Activated CD8-positive, alpha-beta T cell treated with anti-CD3 and anti-CD28 coated beads for 36 hours (primary cell): ENCODE data around the gene EEPD1. TPM values are rescaled to one million over a fixed set of nuclear protein-coding genes. Genes with fewer than 3 reads are reported as not detected.

Source experiments
- ATAC-seq: fragments of 200-7000 bp; cut with Tn5 transposase; one replicate; pipeline ENCODE4 v1.10.0; 2021; ENCODE audit warnings: mild to moderate bottlenecking, moderate library complexity
- CTCF ChIA-PET: fragments of 350-600 bp; sonication (Branson Sonifier 250); formaldehyde crosslinking; loops from one replicate; lab custom pipeline; 2021; ENCODE audit warnings: antibody characterized with exemption; lab: Charles Lee
- POLR2A ChIA-PET: fragments of 350-600 bp; sonication (Branson Sonifier 250); formaldehyde crosslinking; loops from one replicate; lab custom pipeline; 2021; ENCODE audit warnings: antibody characterized with exemption; lab: Charles Lee
- DNase-seq: peaks from one replicate; pipeline ENCODE4 v3.0.0-alpha.2; 2020
- H3K27ac Mint-ChIP-seq: one replicate; pipeline ENCODE4 v1.8.0; 2021; ENCODE audit warnings: mild to moderate bottlenecking, mixed read lengths
- H3K27me3 Mint-ChIP-seq: one replicate; pipeline ENCODE4 v1.8.0; 2021; ENCODE audit warnings: mixed read lengths
- H3K36me3 Mint-ChIP-seq: one replicate; pipeline ENCODE4 v1.8.0; 2021; ENCODE audit warnings: low read depth, mixed read lengths
- H3K4me1 Mint-ChIP-seq: one replicate; pipeline ENCODE4 v1.8.0; 2021; ENCODE audit warnings: low read depth, mixed read lengths
- H3K4me3 Mint-ChIP-seq: one replicate; pipeline ENCODE4 v1.8.0; 2021; ENCODE audit warnings: mild to moderate bottlenecking, moderate library complexity, mixed read lengths
- H3K9me3 Mint-ChIP-seq: one replicate; pipeline ENCODE4 v1.8.0; 2021; ENCODE audit warnings: mixed read lengths
- intact Hi-C: fragments of 100-400 bp; cut with micrococcal nuclease; formaldehyde crosslinking; loops from one replicate; pipeline ENCODE4 v1.10.0; 2022
- total RNA-seq, 2 experiments: library from RNA; stranded (reverse); gene quantifications; one replicate each; pipeline ENCODE4 v1.2.3, GENCODE V29; 2021
- TF ChIP-seq, protein P1 (sequence below): fragments of 200-600 bp; IDR thresholded peaks from one replicate; pipeline ENCODE4 v1.8.0; 2022; ENCODE audit warnings: antibody characterized with exemption, mild to moderate bottlenecking

The EEPD1 gene
- total RNA-seq, 2 experiments from 2014 or later = 0.76 to 0.90 TPM

DNA sequence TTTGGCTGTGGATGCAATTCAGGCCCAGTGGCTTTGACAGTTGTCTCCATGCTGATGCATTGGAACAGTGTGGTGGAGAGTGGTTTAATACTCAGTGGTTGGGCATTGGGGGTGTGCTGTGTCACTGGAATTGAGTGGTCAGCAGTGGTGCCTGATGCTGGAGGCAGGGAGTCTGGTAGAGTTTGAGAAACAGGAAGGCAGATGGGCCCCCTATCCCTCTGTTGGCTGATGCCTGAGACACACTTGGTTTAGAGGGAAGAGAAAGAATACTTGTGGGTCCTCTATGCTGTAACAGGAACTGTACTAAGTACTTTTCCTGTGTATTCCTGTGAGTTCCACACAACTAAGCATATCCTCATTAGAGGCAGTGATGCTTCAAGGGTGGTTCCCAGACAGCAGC is 55.4 kb downstream of the EEPD1 start:
- Mint-ChIP-seq H3K36me3 (no peaks in the 10 kb centered on the region), H3K27me3 (no peaks in the 10 kb centered on the region), H3K9me3 (no peaks in the 10 kb centered on the region), H3K27ac (peak overlapping the region; percentile 21), H3K4me3 (no peak overlapping the region), H3K4me1 (peaks cover 25% of the 10 kb centered on the region)
- intact Hi-C loops = no loop called here
- ATAC-seq (no peak), DNase-seq (no peak)
- POLR2A ChIA-PET = no interaction called here
- TF ChIP-seq, protein P1, sequence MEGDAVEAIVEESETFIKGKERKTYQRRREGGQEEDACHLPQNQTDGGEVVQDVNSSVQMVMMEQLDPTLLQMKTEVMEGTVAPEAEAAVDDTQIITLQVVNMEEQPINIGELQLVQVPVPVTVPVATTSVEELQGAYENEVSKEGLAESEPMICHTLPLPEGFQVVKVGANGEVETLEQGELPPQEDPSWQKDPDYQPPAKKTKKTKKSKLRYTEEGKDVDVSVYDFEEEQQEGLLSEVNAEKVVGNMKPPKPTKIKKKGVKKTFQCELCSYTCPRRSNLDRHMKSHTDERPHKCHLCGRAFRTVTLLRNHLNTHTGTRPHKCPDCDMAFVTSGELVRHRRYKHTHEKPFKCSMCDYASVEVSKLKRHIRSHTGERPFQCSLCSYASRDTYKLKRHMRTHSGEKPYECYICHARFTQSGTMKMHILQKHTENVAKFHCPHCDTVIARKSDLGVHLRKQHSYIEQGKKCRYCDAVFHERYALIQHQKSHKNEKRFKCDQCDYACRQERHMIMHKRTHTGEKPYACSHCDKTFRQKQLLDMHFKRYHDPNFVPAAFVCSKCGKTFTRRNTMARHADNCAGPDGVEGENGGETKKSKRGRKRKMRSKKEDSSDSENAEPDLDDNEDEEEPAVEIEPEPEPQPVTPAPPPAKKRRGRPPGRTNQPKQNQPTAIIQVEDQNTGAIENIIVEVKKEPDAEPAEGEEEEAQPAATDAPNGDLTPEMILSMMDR = no peak
- CTCF ChIA-PET = interaction anchor here (1.1 to 1.2 kb wide), 2 partner anchors 33 to 83 kb away, joined by 3 to 4 read pairs; no protein-coding TSS in a partner anchor

DNA sequence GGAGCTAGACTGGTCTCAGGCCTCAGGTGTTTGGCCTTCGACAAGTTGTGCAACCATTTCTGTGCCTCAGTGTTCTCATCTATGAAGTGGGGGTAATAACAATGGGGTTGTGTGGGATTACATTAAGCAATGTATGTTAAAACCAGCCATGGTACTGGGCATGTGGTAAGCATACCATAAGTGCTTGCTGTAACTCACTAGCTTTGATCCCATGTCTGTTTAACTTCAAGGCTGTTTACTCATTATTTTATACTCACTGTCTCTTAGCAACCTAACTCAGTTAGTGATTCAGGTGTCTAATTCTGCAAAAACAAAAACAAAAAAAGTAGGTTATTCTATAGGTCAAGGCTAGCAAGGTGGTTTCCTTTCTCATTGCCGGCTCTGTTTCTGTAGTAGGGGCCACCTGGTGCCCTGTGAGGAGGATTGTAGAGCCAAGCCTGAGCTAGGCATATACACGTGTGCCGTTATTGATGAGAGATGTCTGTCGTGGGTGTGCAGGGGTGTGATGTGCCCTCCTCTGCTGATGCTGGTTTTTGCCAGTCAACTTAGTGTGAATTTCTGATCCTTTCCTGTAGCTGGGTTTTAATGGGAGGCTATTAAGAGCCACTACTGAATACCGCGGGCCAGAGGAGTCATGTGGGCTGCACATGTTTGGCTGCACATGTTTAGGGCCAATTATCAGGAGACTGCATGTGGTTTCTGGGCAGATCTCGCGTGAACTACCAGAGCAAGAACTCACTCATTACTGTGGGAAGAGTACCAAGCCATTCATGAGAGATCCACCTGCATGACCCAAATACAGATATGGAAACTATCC is 56.2 kb downstream of the EEPD1 start:
- intact Hi-C loops = no loop called here
- Mint-ChIP-seq H3K4me1 (peaks cover 25% of the 10 kb centered on the region), H3K9me3 (no peaks in the 10 kb centered on the region), H3K4me3 (no peak overlapping the region), H3K27me3 (no peaks in the 10 kb centered on the region), H3K36me3 (no peaks in the 10 kb centered on the region), H3K27ac (no peak overlapping the region)
- ChIA-PET POLR2A (interaction anchor here (0.7 to 1.0 kb wide), 2 partner anchors 9 to 68 kb away, joined by 3 to 4 read pairs; no protein-coding TSS in a partner anchor), CTCF (interaction anchor here (1.1 to 1.2 kb wide), 2 partner anchors 34 to 82 kb away, joined by 3 to 4 read pairs; no protein-coding TSS in a partner anchor)
- DNase-seq (no peak), ATAC-seq (peak; percentile 65)
- TF ChIP-seq, protein P1 = no peak

DNA sequence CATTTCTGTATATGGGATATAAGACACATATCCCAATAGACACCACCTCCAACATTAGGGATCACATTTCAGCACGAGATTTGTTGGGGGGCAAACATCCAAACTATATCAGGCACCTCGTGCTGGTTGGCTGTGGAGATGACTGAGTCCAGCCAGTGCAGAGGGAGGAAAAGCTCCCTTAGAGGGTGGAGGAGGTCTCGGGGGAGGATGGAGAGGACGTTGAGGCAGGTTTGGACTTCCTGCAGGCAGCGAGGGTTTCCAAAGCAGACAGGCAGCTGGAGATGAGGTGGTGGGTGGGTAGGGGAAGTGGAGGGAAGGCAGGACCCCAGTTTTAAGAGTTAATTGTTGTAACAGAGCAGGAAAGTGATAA is 56.7 kb downstream of the EEPD1 start:
- Mint-ChIP-seq H3K4me3 (no peak overlapping the region), H3K27ac (no peak overlapping the region), H3K4me1 (peaks cover 25% of the 10 kb centered on the region), H3K9me3 (no peaks in the 10 kb centered on the region), H3K36me3 (no peaks in the 10 kb centered on the region), H3K27me3 (no peaks in the 10 kb centered on the region)
- intact Hi-C loops = no loop called here
- no peak for DNase-seq
- CTCF ChIA-PET = interaction anchor here (1.2 kb wide), 1 partner anchor 34 kb away, joined by 3 read pairs; no protein-coding TSS in a partner anchor
- POLR2A ChIA-PET = interaction anchor here (0.7 to 1.0 kb wide), 2 partner anchors 10 to 67 kb away, joined by 3 to 4 read pairs; no protein-coding TSS in a partner anchor
- TF ChIP-seq, protein P1 = no peak
- ATAC-seq = no peak

DNA sequence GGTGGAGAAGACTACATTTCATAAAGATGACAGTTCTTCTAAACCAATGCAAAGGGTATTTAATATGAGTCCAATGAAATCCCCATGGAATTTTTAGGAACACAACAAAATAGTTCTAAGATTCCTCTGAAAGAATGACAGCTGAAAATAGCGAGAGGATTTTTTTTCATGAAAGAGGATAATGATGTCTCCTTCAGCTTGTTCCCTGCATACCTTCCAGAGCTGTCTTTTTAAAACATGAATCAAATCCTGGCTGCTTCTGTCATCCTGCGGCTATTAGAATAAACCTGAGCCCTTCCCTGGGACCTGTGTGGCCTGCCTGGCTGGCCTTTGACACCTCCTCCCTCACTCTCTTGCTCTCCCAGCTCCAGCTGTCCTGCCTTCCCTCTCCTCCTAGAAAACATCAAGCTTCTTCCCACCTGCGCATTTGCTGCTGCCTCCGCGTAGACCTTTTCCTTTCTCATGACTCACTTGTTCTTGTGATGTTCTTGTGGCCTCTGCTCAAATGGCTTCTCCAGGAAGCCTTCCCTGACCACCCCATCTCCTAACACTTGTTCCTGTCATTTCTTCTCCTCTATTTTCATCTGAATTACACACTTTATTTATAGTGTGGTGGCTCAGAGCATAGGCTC is 57.4 kb downstream of the EEPD1 start:
- ChIA-PET POLR2A (interaction anchor here (1.0 kb wide), 1 partner anchor 11 kb away, joined by 3 read pairs; no protein-coding TSS in a partner anchor), CTCF (no interaction called here)
- no peaks in the 10 kb centered on the region for H3K27me3 Mint-ChIP-seq
- TF ChIP-seq, protein P1 = no peak
- intact Hi-C loops = no loop called here
- H3K27ac Mint-ChIP-seq = no peak overlapping the region
- ATAC-seq (no peak), DNase-seq (no peak)
- no peaks in the 10 kb centered on the region for H3K36me3 Mint-ChIP-seq
- no peaks in the 10 kb centered on the region for H3K9me3 Mint-ChIP-seq
- H3K4me3 Mint-ChIP-seq = no peak overlapping the region
- peaks cover 25% of the 10 kb centered on the region for H3K4me1 Mint-ChIP-seq
